Subcutaneous adipose tissue (tissue), 4 donors: ENCODE measurements around the gene COPS8. TPM values are rescaled to one million over a fixed set of nuclear protein-coding genes. Genes with fewer than 3 reads are reported as not detected.

Experiments
- CTCF ChIP-seq: fragments of 450-650 bp; IDR thresholded peaks from one replicate; pipeline ENCODE4 v1.5.1; 2016; ENCODE audit warnings: low read depth, mild to moderate bottlenecking, control low read depth, antibody characterized with exemption, moderate library complexity
- total RNA-seq, 4 donors: library from RNA; depleted of rRNA; stranded (reverse); fragments of >200 nt; gene quantifications; one replicate each; pipeline ENCODE4 v1.1.0, GENCODE V29; 2016

COPS8 gene
- total RNA-seq, 4 donors from 2014 or later = 81.0 to 139 (median 124) TPM

GRCh38 chr2:237058423-237058822, 27.3 kb upstream of the COPS8 start:
- no peak for TF ChIP-seq CTCF

- no peak for TF ChIP-seq CTCF
Observed at GRCh38 chr2:237059155-237059875, 26.4 kb upstream of the COPS8 start.

GRCh38 chr2:237060534-237061312, 25.0 kb upstream of the COPS8 start:
- TF ChIP-seq CTCF = no peak

GRCh38 chr2:237061356-237061755, 24.3 kb upstream of the COPS8 start:
- no peak for TF ChIP-seq CTCF

- no peak for TF ChIP-seq CTCF
Observed at GRCh38 chr2:237062585-237062984, 23.1 kb upstream of the COPS8 start.

- TF ChIP-seq CTCF = no peak
Observed at GRCh38 chr2:237064203-237065070, 21.3 kb upstream of the COPS8 start.

- TF ChIP-seq CTCF = no peak
Observed at GRCh38 chr2:237065071-237065377, 20.7 kb upstream of the COPS8 start.
